WTC11 (cell line): ENCODE measurements around the gene UCP1. TPM values are rescaled to one million over a fixed set of nuclear protein-coding genes. Genes with fewer than 3 reads are reported as not detected.

Experiments
- ATAC-seq: fragments of 200-7000 bp; cut with Tn5 transposase; 2 replicates; pipeline ENCODE4 v1.10.0; 2021; ENCODE audit warnings: mild to moderate bottlenecking, moderate library complexity
- CTCF ChIA-PET: fragments of 300-600 bp; sonication (Branson Sonifier 250); formaldehyde crosslinking; loops from one replicate; lab custom pipeline; 2021; ENCODE audit warnings: antibody characterized with exemption; lab: Charles Lee
- POLR2A ChIA-PET: fragments of 350-600 bp; sonication (Branson Sonifier 250); formaldehyde crosslinking; loops from one replicate; lab custom pipeline; 2021; ENCODE audit warnings: antibody characterized with exemption; lab: Charles Lee
- DNase-seq: peaks from one replicate; pipeline ENCODE4 v3.0.0; 2021; ENCODE audit warnings: low spot score
- H3K27ac Mint-ChIP-seq: 2 replicates; pipeline ENCODE4 v1.8.0; 2021; ENCODE audit warnings: mixed read lengths
- H3K27me3 Mint-ChIP-seq: 2 replicates; pipeline ENCODE4 v1.8.0; 2021; ENCODE audit warnings: low read depth, mild to moderate bottlenecking, moderate library complexity, mixed read lengths
- H3K36me3 Mint-ChIP-seq: 2 replicates; pipeline ENCODE4 v1.8.0; 2021; ENCODE audit warnings: mixed read lengths
- H3K4me1 Mint-ChIP-seq: 2 replicates; pipeline ENCODE4 v1.8.0; 2022; ENCODE audit warnings: mixed read lengths
- H3K4me3 Mint-ChIP-seq: 2 replicates; pipeline ENCODE4 v1.8.0; 2021; ENCODE audit warnings: mild to moderate bottlenecking, moderate library complexity, mixed read lengths
- H3K9me3 Mint-ChIP-seq: 2 replicates; pipeline ENCODE4 v1.8.0; 2021; ENCODE audit warnings: mixed read lengths
- ATF1 ChIP-seq: sonication (generic); formaldehyde crosslinking; IDR thresholded peaks from 2 replicates; pipeline ENCODE4 v1.8.1; 2023; ENCODE audit warnings: mild to moderate bottlenecking, moderate library complexity, missing genetic modification reagents
- CREB1 ChIP-seq: sonication (generic); formaldehyde crosslinking; IDR thresholded peaks from 2 replicates; pipeline ENCODE4 v1.8.0; 2023; ENCODE audit warnings: mild to moderate bottlenecking, missing genetic modification reagents
- ETV6 ChIP-seq: sonication (generic); formaldehyde crosslinking; IDR thresholded peaks from 2 replicates; pipeline ENCODE4 v1.8.1; 2022; ENCODE audit warnings: mild to moderate bottlenecking, missing genetic modification reagents
- FOXK1 ChIP-seq: sonication (generic); formaldehyde crosslinking; IDR thresholded peaks from 2 replicates; pipeline ENCODE4 v1.8.0; 2022; ENCODE audit warnings: mild to moderate bottlenecking, moderate library complexity, missing genetic modification reagents
- FOXP1 ChIP-seq: sonication (generic); formaldehyde crosslinking; IDR thresholded peaks from 2 replicates; pipeline ENCODE4 v1.8.0; 2022; ENCODE audit warnings: missing genetic modification reagents, mild to moderate bottlenecking, moderate library complexity, borderline replicate concordance
- GRHL2 ChIP-seq: fragments of 250-450 bp; sonication (Bioruptor Pico); IDR thresholded peaks from 2 replicates; pipeline ENCODE4 v1.8.0; 2022; ENCODE audit warnings: mild to moderate bottlenecking, moderate library complexity; ENCODE audit not compliant: insufficient replicate concordance, severe bottlenecking
- GTF2I ChIP-seq: fragments of 250-450 bp; sonication (Bioruptor Pico); conservative IDR thresholded peaks from 2 replicates; pipeline ENCODE4 v1.4.0; 2021; ENCODE audit warnings: mild to moderate bottlenecking
- NFATC4 ChIP-seq: fragments of 250-450 bp; sonication (Bioruptor Pico); IDR thresholded peaks from 2 replicates; pipeline ENCODE4 v1.9.0; 2021; ENCODE audit warnings: mild to moderate bottlenecking
- NFE2L1 ChIP-seq: sonication (generic); formaldehyde crosslinking; IDR thresholded peaks from 2 replicates; pipeline ENCODE4 v1.8.1; 2023; ENCODE audit warnings: missing genetic modification reagents
- NFYB ChIP-seq: sonication (generic); formaldehyde crosslinking; conservative IDR thresholded peaks from 2 replicates; pipeline ENCODE4 v1.8.0; 2022; ENCODE audit warnings: low read depth, missing genetic modification reagents
- NR1H2 ChIP-seq: sonication (generic); formaldehyde crosslinking; IDR thresholded peaks from 2 replicates; pipeline ENCODE4 v1.9.0; 2021; ENCODE audit warnings: mild to moderate bottlenecking, moderate library complexity, missing genetic modification reagents
- SP1 ChIP-seq: sonication (generic); formaldehyde crosslinking; conservative IDR thresholded peaks from 2 replicates; pipeline ENCODE4 v1.8.1; 2022; ENCODE audit warnings: missing genetic modification reagents
- TEAD1 ChIP-seq: sonication (generic); formaldehyde crosslinking; IDR thresholded peaks from 2 replicates; pipeline ENCODE4 v1.8.0; 2022; ENCODE audit warnings: mild to moderate bottlenecking, missing genetic modification reagents
- ZNF263 ChIP-seq: sonication (generic); formaldehyde crosslinking; IDR thresholded peaks from 2 replicates; pipeline ENCODE4 v1.8.1; 2022; ENCODE audit warnings: low read depth, mild to moderate bottlenecking, moderate library complexity, missing genetic modification reagents
- total RNA-seq: library from RNA; stranded (reverse); gene quantifications from 3 replicates; pipeline ENCODE4 v1.2.3, GENCODE V29; 2021
- TF ChIP-seq, protein P1 (sequence below): sonication (generic); formaldehyde crosslinking; IDR thresholded peaks from 2 replicates; pipeline ENCODE4 v1.8.0; 2022; ENCODE audit warnings: mild to moderate bottlenecking, missing genetic modification reagents
- TF ChIP-seq, protein P2 (sequence below): sonication (generic); formaldehyde crosslinking; IDR thresholded peaks from 2 replicates; pipeline ENCODE4 v1.8.1; 2022; ENCODE audit warnings: missing genetic modification reagents, borderline replicate concordance
- TF ChIP-seq, protein P3 (sequence below): fragments of 250-450 bp; sonication (Bioruptor Pico); IDR thresholded peaks from 2 replicates; pipeline ENCODE4 v1.9.0; 2021; ENCODE audit warnings: moderate library complexity, mild to moderate bottlenecking, inconsistent platforms, borderline replicate concordance
- TF ChIP-seq, protein P4 (sequence below): sonication (generic); formaldehyde crosslinking; IDR thresholded peaks from 2 replicates; pipeline ENCODE4 v1.8.1; 2022; ENCODE audit warnings: mild to moderate bottlenecking, missing genetic modification reagents, moderate library complexity, borderline replicate concordance
- TF ChIP-seq, protein P5 (sequence below): sonication (generic); formaldehyde crosslinking; IDR thresholded peaks from 2 replicates; pipeline ENCODE4 v1.8.0; 2022; ENCODE audit warnings: mild to moderate bottlenecking, missing genetic modification reagents
- TF ChIP-seq, protein P6 (sequence below): fragments of 200-600 bp; IDR thresholded peaks from 2 replicates; pipeline ENCODE4 v1.8.0; 2022; ENCODE audit warnings: antibody characterized with exemption
- TF ChIP-seq, protein P7 (sequence below): sonication (generic); formaldehyde crosslinking; conservative IDR thresholded peaks from 2 replicates; pipeline ENCODE4 v1.8.1; 2022; ENCODE audit warnings: mild to moderate bottlenecking, missing genetic modification reagents
- TF ChIP-seq, protein P8 (sequence below): sonication (generic); formaldehyde crosslinking; IDR thresholded peaks from 2 replicates; pipeline ENCODE4 v1.8.1; 2023; ENCODE audit warnings: mild to moderate bottlenecking, missing genetic modification reagents, borderline replicate concordance

UCP1 gene
- total RNA-seq, 1 experiment from 2014 or later = 0.15 TPM

DNA sequence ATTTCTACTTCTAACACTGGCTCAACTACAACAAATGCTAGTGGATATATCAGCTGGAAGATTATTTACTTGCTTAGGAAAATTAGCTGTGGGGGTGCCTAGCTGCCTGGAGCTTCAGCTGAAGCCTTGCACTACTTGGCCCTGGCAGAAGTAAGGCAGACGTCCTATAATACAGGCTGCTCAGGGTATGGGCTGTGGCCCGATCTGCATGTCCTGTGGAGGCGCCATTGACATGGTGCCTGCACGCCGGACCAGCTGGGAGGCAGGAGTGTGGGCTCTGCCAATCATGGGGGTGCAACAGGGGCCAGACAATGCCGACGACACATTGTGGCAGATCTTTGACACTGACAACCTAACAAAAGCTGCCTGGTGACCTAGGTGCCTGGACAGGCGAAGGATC, 31.6 kb upstream of the UCP1 start:
- Mint-ChIP-seq H3K4me1 (peaks cover 5% of the 10 kb centered on the region; the same call in 1 of the 2 replicates), H3K4me3 (no peak overlapping the region), H3K36me3 (no peaks in the 10 kb centered on the region), H3K27me3 (no peaks in the 10 kb centered on the region), H3K27ac (no peak overlapping the region), H3K9me3 (no peaks in the 10 kb centered on the region)
- ATAC-seq (peak; percentile 53), DNase-seq (no peak)
- ChIA-PET CTCF (interaction anchor here (2.6 kb wide), 1 partner anchor 35 kb away, joined by 6 read pairs; no protein-coding TSS in a partner anchor), POLR2A (no interaction called here)
- TF ChIP-seq, protein P1, sequence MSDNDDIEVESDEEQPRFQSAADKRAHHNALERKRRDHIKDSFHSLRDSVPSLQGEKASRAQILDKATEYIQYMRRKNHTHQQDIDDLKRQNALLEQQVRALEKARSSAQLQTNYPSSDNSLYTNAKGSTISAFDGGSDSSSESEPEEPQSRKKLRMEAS (CRISPR knock-in tag) = no peak
- TF ChIP-seq, protein P2, sequence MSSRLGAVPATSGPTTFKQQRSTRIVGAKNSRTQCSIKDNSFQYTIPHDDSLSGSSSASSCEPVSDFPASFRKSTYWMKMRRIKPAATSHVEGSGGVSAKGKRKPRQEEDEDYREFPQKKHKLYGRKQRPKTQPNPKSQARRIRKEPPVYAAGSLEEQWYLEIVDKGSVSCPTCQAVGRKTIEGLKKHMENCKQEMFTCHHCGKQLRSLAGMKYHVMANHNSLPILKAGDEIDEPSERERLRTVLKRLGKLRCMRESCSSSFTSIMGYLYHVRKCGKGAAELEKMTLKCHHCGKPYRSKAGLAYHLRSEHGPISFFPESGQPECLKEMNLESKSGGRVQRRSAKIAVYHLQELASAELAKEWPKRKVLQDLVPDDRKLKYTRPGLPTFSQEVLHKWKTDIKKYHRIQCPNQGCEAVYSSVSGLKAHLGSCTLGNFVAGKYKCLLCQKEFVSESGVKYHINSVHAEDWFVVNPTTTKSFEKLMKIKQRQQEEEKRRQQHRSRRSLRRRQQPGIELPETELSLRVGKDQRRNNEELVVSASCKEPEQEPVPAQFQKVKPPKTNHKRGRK (CRISPR knock-in tag) = no peak
- TF ChIP-seq ETV6 (no peak), NFE2L1 (CRISPR knock-in tag) (no peak), CREB1 (CRISPR knock-in tag) (no peak), NR1H2 (no peak), SP1 (no peak), NFYB (CRISPR knock-in tag) (no peak), FOXK1 (CRISPR knock-in tag) (no peak), TEAD1 (CRISPR knock-in tag) (no peak), ATF1 (CRISPR knock-in tag) (no peak), NFATC4 (CRISPR knock-in tag) (no peak), GRHL2 (CRISPR knock-in tag) (no peak), GTF2I (no peak)
- TF ChIP-seq, protein P3, sequence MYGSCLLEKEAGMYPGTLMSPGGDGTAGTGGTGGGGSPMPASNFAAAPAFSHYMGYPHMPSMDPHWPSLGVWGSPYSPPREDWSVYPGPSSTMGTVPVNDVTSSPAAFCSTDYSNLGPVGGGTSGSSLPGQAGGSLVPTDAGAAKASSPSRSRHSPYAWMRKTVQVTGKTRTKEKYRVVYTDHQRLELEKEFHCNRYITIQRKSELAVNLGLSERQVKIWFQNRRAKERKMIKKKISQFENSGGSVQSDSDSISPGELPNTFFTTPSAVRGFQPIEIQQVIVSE (CRISPR knock-in tag) = no peak
- TF ChIP-seq, protein P4, sequence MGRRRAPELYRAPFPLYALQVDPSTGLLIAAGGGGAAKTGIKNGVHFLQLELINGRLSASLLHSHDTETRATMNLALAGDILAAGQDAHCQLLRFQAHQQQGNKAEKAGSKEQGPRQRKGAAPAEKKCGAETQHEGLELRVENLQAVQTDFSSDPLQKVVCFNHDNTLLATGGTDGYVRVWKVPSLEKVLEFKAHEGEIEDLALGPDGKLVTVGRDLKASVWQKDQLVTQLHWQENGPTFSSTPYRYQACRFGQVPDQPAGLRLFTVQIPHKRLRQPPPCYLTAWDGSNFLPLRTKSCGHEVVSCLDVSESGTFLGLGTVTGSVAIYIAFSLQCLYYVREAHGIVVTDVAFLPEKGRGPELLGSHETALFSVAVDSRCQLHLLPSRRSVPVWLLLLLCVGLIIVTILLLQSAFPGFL (CRISPR knock-in tag) = no peak
- TF ChIP-seq, protein P5, sequence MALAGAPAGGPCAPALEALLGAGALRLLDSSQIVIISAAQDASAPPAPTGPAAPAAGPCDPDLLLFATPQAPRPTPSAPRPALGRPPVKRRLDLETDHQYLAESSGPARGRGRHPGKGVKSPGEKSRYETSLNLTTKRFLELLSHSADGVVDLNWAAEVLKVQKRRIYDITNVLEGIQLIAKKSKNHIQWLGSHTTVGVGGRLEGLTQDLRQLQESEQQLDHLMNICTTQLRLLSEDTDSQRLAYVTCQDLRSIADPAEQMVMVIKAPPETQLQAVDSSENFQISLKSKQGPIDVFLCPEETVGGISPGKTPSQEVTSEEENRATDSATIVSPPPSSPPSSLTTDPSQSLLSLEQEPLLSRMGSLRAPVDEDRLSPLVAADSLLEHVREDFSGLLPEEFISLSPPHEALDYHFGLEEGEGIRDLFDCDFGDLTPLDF (CRISPR knock-in tag) = no peak

DNA sequence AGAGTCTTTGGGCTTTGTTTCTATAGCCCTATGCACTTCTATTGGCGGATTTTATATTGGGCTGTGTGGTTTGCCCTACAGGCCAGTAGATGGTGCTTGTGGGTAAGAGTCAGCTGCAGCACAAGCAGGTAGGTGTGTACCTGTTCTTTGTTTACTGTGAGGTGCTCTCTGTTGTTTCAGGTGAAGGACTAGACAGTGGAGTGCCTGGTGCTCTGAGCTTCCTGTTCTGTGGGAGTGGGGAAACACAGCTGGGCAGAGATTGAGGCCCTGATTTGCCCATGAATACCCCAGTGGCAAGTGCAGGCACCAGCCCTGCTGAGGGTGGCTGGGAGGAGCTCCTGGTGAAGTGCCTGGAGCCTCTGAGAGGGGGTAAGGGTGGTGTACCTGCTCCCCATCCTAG, 26.3 kb upstream of the UCP1 start:
- POLR2A ChIA-PET = interaction anchor here (1.1 kb wide), 1 partner anchor 9 kb away, joined by 6 read pairs; no protein-coding TSS in a partner anchor
- Mint-ChIP-seq H3K4me1 (no peaks in the 10 kb centered on the region), H3K27ac (no peak overlapping the region), H3K4me3 (no peak overlapping the region), H3K36me3 (peaks cover 9% of the 10 kb centered on the region), H3K9me3 (peaks cover 10% of the 10 kb centered on the region), H3K27me3 (no peaks in the 10 kb centered on the region; the same call in none of the 2 replicates)
- TF ChIP-seq ETV6 (no peak), FOXP1 (CRISPR knock-in tag) (no peak), ZNF263 (CRISPR knock-in tag) (no peak), FOXK1 (CRISPR knock-in tag) (peak; percentile 79)
- TF ChIP-seq, protein P3 (CRISPR knock-in tag) = no peak
- TF ChIP-seq, protein P6, sequence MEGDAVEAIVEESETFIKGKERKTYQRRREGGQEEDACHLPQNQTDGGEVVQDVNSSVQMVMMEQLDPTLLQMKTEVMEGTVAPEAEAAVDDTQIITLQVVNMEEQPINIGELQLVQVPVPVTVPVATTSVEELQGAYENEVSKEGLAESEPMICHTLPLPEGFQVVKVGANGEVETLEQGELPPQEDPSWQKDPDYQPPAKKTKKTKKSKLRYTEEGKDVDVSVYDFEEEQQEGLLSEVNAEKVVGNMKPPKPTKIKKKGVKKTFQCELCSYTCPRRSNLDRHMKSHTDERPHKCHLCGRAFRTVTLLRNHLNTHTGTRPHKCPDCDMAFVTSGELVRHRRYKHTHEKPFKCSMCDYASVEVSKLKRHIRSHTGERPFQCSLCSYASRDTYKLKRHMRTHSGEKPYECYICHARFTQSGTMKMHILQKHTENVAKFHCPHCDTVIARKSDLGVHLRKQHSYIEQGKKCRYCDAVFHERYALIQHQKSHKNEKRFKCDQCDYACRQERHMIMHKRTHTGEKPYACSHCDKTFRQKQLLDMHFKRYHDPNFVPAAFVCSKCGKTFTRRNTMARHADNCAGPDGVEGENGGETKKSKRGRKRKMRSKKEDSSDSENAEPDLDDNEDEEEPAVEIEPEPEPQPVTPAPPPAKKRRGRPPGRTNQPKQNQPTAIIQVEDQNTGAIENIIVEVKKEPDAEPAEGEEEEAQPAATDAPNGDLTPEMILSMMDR = peak; percentile 49; the same call in 1 of the 2 replicates
- TF ChIP-seq, protein P7, sequence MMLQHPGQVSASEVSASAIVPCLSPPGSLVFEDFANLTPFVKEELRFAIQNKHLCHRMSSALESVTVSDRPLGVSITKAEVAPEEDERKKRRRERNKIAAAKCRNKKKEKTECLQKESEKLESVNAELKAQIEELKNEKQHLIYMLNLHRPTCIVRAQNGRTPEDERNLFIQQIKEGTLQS (CRISPR knock-in tag) = no peak
- TF ChIP-seq, protein P8, sequence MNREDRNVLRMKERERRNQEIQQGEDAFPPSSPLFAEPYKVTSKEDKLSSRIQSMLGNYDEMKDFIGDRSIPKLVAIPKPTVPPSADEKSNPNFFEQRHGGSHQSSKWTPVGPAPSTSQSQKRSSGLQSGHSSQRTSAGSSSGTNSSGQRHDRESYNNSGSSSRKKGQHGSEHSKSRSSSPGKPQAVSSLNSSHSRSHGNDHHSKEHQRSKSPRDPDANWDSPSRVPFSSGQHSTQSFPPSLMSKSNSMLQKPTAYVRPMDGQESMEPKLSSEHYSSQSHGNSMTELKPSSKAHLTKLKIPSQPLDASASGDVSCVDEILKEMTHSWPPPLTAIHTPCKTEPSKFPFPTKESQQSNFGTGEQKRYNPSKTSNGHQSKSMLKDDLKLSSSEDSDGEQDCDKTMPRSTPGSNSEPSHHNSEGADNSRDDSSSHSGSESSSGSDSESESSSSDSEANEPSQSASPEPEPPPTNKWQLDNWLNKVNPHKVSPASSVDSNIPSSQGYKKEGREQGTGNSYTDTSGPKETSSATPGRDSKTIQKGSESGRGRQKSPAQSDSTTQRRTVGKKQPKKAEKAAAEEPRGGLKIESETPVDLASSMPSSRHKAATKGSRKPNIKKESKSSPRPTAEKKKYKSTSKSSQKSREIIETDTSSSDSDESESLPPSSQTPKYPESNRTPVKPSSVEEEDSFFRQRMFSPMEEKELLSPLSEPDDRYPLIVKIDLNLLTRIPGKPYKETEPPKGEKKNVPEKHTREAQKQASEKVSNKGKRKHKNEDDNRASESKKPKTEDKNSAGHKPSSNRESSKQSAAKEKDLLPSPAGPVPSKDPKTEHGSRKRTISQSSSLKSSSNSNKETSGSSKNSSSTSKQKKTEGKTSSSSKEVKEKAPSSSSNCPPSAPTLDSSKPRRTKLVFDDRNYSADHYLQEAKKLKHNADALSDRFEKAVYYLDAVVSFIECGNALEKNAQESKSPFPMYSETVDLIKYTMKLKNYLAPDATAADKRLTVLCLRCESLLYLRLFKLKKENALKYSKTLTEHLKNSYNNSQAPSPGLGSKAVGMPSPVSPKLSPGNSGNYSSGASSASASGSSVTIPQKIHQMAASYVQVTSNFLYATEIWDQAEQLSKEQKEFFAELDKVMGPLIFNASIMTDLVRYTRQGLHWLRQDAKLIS (CRISPR knock-in tag) = no peak
- TF ChIP-seq, protein P5 (CRISPR knock-in tag) = no peak
- CTCF ChIA-PET = interaction anchor here (0.5 to 1.9 kb wide), 24 partner anchors 10 to 538 kb away, joined by 3 to 9 read pairs (median 4); partner anchors contain the start of genes RNF150 and SCOC
- DNase-seq (peak; percentile 42), ATAC-seq (peak; percentile 100)
